Measurements from ENCODE around the gene EPAS1. TPM values are rescaled to one million over a fixed set of nuclear protein-coding genes. Genes with fewer than 3 reads are reported as not detected.

EPAS1 gene
- total and polyA plus RNA-seq, 2 of the 13 experiments (the other 11 are each of a cell fraction or from before 2014, with no cell fraction given): 47.1 to 182 TPM

- TF ChIP-seq GLI4 (CRISPR knock-in tag; IDR thresholded peaks at IDR 0.05; ENCODE audit: borderline replicate concordance) (no peak), AHR (CRISPR knock-in tag; IDR thresholded peaks at IDR 0.05) (peak; percentile 84), FOXP4 (CRISPR knock-in tag; IDR thresholded peaks at IDR 0.05) (no peak; the same call in 1 of the 2 replicates), ZSCAN30 (CRISPR knock-in tag; IDR thresholded peaks at IDR 0.05) (no peak), REST (IDR thresholded peaks at IDR 0.05; ENCODE audit: borderline replicate concordance in 1 of 2, low read depth in 1 of 2, low read length in 2 of 2) (no peak), ZNF629 (CRISPR knock-in tag; conservative IDR thresholded peaks at IDR 0.05) (no peak), MED1 (CRISPR knock-in tag; IDR thresholded peaks at IDR 0.05) (no peak), E2F5 (CRISPR knock-in tag; conservative IDR thresholded peaks at IDR 0.05) (peak; percentile 36; the same call in 1 of the 2 replicates), MTA1 (CRISPR knock-in tag; IDR thresholded peaks at IDR 0.05; ENCODE audit: borderline replicate concordance) (0 out of 2 replicates have a peak, but pooled peaks have one; percentile 55), NR2F6 (IDR thresholded peaks at IDR 0.05) (no peak), NR2F6 (CRISPR knock-in tag; IDR thresholded peaks at IDR 0.05) (no peak; the same call in 1 of the 2 replicates), KDM5A (IDR thresholded peaks at IDR 0.05; ENCODE audit: borderline replicate concordance, low read length) (peak; percentile 55; the same call in 1 of the 2 replicates), MIER2 (CRISPR knock-in tag; IDR thresholded peaks at IDR 0.05) (no peak), ZNF737 (CRISPR knock-in tag; IDR thresholded peaks at IDR 0.05; ENCODE audit: borderline replicate concordance) (0 out of 2 replicates have a peak, but pooled peaks have one; percentile 92), ISL2 (CRISPR knock-in tag; IDR thresholded peaks at IDR 0.05) (no peak; the same call in none of the 2 replicates), TEF (CRISPR knock-in tag; IDR thresholded peaks at IDR 0.05) (no peak), GABPB1 (CRISPR knock-in tag; IDR thresholded peaks at IDR 0.05) (peak; percentile 43), ZNF235 (CRISPR knock-in tag; IDR thresholded peaks at IDR 0.05; ENCODE audit: borderline replicate concordance) (no peak), ATF3 (CRISPR knock-in tag; IDR thresholded peaks at IDR 0.05) (no peak), PBX2 (CRISPR knock-in tag; IDR thresholded peaks at IDR 0.05) (no peak), ZNF160 (CRISPR knock-in tag; IDR thresholded peaks at IDR 0.05) (no peak)
Measured at GRCh38 chr2:46299365-46300263, 2.4 kb downstream of the EPAS1 start (continued).
